ENCODE measurements around the gene CEP295NL.
"Not testable (repeated sequence)": the region's sequence is repeated elsewhere in the genome, so short reads cannot be mapped to it uniquely, and the experiment has no call there.

CEP295NL gene

GRCh38 chr17:78904371-78904770 lies 1.4 kb upstream of the CEP295NL start:
- intact Hi-C loops (cut with micrococcal nuclease), result no loop called here
- no peaks in the 10 kb centered on the region for H3K27me3 Mint-ChIP-seq
- H3K27ac Mint-ChIP-seq, result peak overlapping the region; percentile 14
- peaks cover 80% of the 10 kb centered on the region for H3K4me1 Mint-ChIP-seq (ENCODE audit: low read depth)
- H3K9me3 Mint-ChIP-seq, result no peaks in the 10 kb centered on the region
- no peak overlapping the region for H3K4me3 Mint-ChIP-seq
- H3K36me3 Mint-ChIP-seq (ENCODE audit: low read depth), result peaks cover 90% of the 10 kb centered on the region

- H3K4me1 Mint-ChIP-seq (ENCODE audit: low read depth), result peaks cover 78% of the 10 kb centered on the region
- H3K4me3 Mint-ChIP-seq; H3K9me3 Mint-ChIP-seq; intact Hi-C loops (cut with micrococcal nuclease); H3K27me3 Mint-ChIP-seq: not testable (repeated sequence)
- peak overlapping the region; percentile 14 for H3K27ac Mint-ChIP-seq
- H3K36me3 Mint-ChIP-seq (ENCODE audit: low read depth), result peaks cover 90% of the 10 kb centered on the region
Observed at GRCh38 chr17:78902231-78902630, 770 bp downstream of the CEP295NL start.

- peaks cover 78% of the 10 kb centered on the region for H3K4me1 Mint-ChIP-seq (ENCODE audit: low read depth)
- no peak overlapping the region for H3K27ac Mint-ChIP-seq
- intact Hi-C loops (cut with micrococcal nuclease), result no loop called here
- H3K36me3 Mint-ChIP-seq (ENCODE audit: low read depth), result peaks cover 90% of the 10 kb centered on the region
- H3K4me3 Mint-ChIP-seq, result no peak overlapping the region
- H3K27me3 Mint-ChIP-seq, result no peaks in the 10 kb centered on the region
- no peaks in the 10 kb centered on the region for H3K9me3 Mint-ChIP-seq
Observed at GRCh38 chr17:78901806-78902205, 1.2 kb downstream of the CEP295NL start.

- Mint-ChIP-seq H3K4me1 (ENCODE audit: low read depth) (peaks cover 86% of the 10 kb centered on the region), H3K4me3 (no peak overlapping the region), H3K27ac (peak overlapping the region; percentile 44), H3K9me3 (no peaks in the 10 kb centered on the region), H3K27me3 (no peaks in the 10 kb centered on the region), H3K36me3 (ENCODE audit: low read depth) (peaks cover 97% of the 10 kb centered on the region)
- intact Hi-C loops (cut with micrococcal nuclease), result no loop called here
Observed at GRCh38 chr17:78900816-78901215, 2.2 kb downstream of the CEP295NL start.

GRCh38 chr17:78899361-78900260 lies 3.4 kb downstream of the CEP295NL start:
- no peak overlapping the region for H3K4me3 Mint-ChIP-seq
- H3K27me3 Mint-ChIP-seq, result no peaks in the 10 kb centered on the region
- H3K27ac Mint-ChIP-seq, result peak overlapping the region; percentile 5
- intact Hi-C loops (cut with micrococcal nuclease), result no loop called here
- no peaks in the 10 kb centered on the region for H3K9me3 Mint-ChIP-seq
- H3K4me1 Mint-ChIP-seq (ENCODE audit: low read depth), result peaks cover 87% of the 10 kb centered on the region
- peaks cover 92% of the 10 kb centered on the region for H3K36me3 Mint-ChIP-seq (ENCODE audit: low read depth)

GRCh38 chr17:78898947-78899346 lies 4.1 kb downstream of the CEP295NL start:
- intact Hi-C loops (cut with micrococcal nuclease), result no loop called here
- no peaks in the 10 kb centered on the region for H3K9me3 Mint-ChIP-seq

GRCh38 chr17:78898075-78898836 lies 4.7 kb downstream of the CEP295NL start:
- no peak overlapping the region for H3K4me3 Mint-ChIP-seq
- intact Hi-C loops (cut with micrococcal nuclease), result no loop called here
- H3K27me3 Mint-ChIP-seq, result no peaks in the 10 kb centered on the region
- H3K36me3 Mint-ChIP-seq (ENCODE audit: low read depth), result peaks cover 87% of the 10 kb centered on the region
- H3K27ac Mint-ChIP-seq, result peak overlapping the region; percentile 5
- H3K4me1 Mint-ChIP-seq (ENCODE audit: low read depth), result peaks cover 87% of the 10 kb centered on the region
- no peaks in the 10 kb centered on the region for H3K9me3 Mint-ChIP-seq

More at GRCh38 chr17:78898947-78899346, 4.1 kb downstream of the CEP295NL start:
- Mint-ChIP-seq H3K27me3 (no peaks in the 10 kb centered on the region), H3K27ac (peak overlapping the region; percentile 5), H3K4me1 (ENCODE audit: low read depth) (peaks cover 87% of the 10 kb centered on the region), H3K4me3 (no peak overlapping the region), H3K36me3 (ENCODE audit: low read depth) (peaks cover 87% of the 10 kb centered on the region)

- Mint-ChIP-seq H3K9me3 (no peaks in the 10 kb centered on the region), H3K36me3 (ENCODE audit: low read depth) (peaks cover 87% of the 10 kb centered on the region), H3K4me1 (ENCODE audit: low read depth) (peaks cover 87% of the 10 kb centered on the region), H3K4me3 (no peak overlapping the region), H3K27ac (no peak overlapping the region), H3K27me3 (no peaks in the 10 kb centered on the region)
- intact Hi-C loops (cut with micrococcal nuclease), result no loop called here
Observed at GRCh38 chr17:78897664-78898047, 5.3 kb downstream of the CEP295NL start.

- Mint-ChIP-seq H3K36me3 (ENCODE audit: low read depth) (peaks cover 87% of the 10 kb centered on the region), H3K27me3 (no peaks in the 10 kb centered on the region), H3K9me3 (no peaks in the 10 kb centered on the region), H3K4me1 (ENCODE audit: low read depth) (peaks cover 87% of the 10 kb centered on the region), H3K4me3 (no peak overlapping the region), H3K27ac (peak overlapping the region; percentile 53)
- intact Hi-C loops (cut with micrococcal nuclease), result no loop called here
Observed at GRCh38 chr17:78896834-78897663, 6.0 kb downstream of the CEP295NL start.

- intact Hi-C loops (cut with micrococcal nuclease), result no loop called here
- Mint-ChIP-seq H3K27me3 (no peaks in the 10 kb centered on the region), H3K4me1 (ENCODE audit: low read depth) (peaks cover 90% of the 10 kb centered on the region), H3K36me3 (ENCODE audit: low read depth) (peaks cover 87% of the 10 kb centered on the region), H3K9me3 (no peaks in the 10 kb centered on the region), H3K4me3 (no peak overlapping the region), H3K27ac (peak overlapping the region; percentile 53)
Observed at GRCh38 chr17:78896091-78896833, 6.7 kb downstream of the CEP295NL start.

GRCh38 chr17:78895322-78895721 lies 7.7 kb downstream of the CEP295NL start:
- peaks cover 93% of the 10 kb centered on the region for H3K4me1 Mint-ChIP-seq (ENCODE audit: low read depth)
- no peak overlapping the region for H3K4me3 Mint-ChIP-seq

GRCh38 chr17:78893684-78894083 lies 9.3 kb downstream of the CEP295NL start:
- intact Hi-C loops (cut with micrococcal nuclease), result no loop called here
- no peaks in the 10 kb centered on the region for H3K9me3 Mint-ChIP-seq

More at GRCh38 chr17:78895322-78895721, 7.7 kb downstream of the CEP295NL start:
- Mint-ChIP-seq H3K27me3 (no peaks in the 10 kb centered on the region), H3K36me3 (ENCODE audit: low read depth) (peaks cover 85% of the 10 kb centered on the region), H3K27ac (no peak overlapping the region), H3K9me3 (no peaks in the 10 kb centered on the region)
- intact Hi-C loops (cut with micrococcal nuclease), result no loop called here

GRCh38 chr17:78892936-78893379 lies 10.0 kb downstream of the CEP295NL start:
- intact Hi-C loops (cut with micrococcal nuclease), result no loop called here
- H3K9me3 Mint-ChIP-seq, result no peaks in the 10 kb centered on the region
- H3K27ac Mint-ChIP-seq, result peak overlapping the region; percentile 87
- peak overlapping the region; percentile 4 for H3K4me3 Mint-ChIP-seq
- H3K27me3 Mint-ChIP-seq, result no peaks in the 10 kb centered on the region
- peaks cover 79% of the 10 kb centered on the region for H3K36me3 Mint-ChIP-seq (ENCODE audit: low read depth)
- H3K4me1 Mint-ChIP-seq (ENCODE audit: low read depth), result peaks cover 98% of the 10 kb centered on the region

More at GRCh38 chr17:78893684-78894083, 9.3 kb downstream of the CEP295NL start:
- Mint-ChIP-seq H3K4me1 (ENCODE audit: low read depth) (peaks cover 95% of the 10 kb centered on the region), H3K36me3 (ENCODE audit: low read depth) (peaks cover 79% of the 10 kb centered on the region), H3K4me3 (no peak overlapping the region), H3K27ac (peak overlapping the region; percentile 60), H3K27me3 (no peaks in the 10 kb centered on the region)

All from dendritic cell treated with granulocyte-macrophage colony-stimulating factor and Interleukin-4, amounts not matched to agents 40 ng/mL and 50 ng/mL, for 4 days (primary cell).